GM12865 (cell line): ENCODE results near the gene LIPT1.
A peak's percentile ranks its signal among the peaks of the same experiment; 100 is the strongest.

Experiments used
- DNase-seq: peaks from one replicate; pipeline ENCODE4 v3.0.0; 2010; ENCODE audit warnings: low read depth
- H3K4me3 ChIP-seq: 2 replicates; pipeline ENCODE4 v1.5.1; 2011; ENCODE audit warnings: mild to moderate bottlenecking, low read depth, low read length, control low read depth
- CTCF ChIP-seq: IDR thresholded peaks from 2 replicates; pipeline ENCODE4 v1.5.1; 2011; ENCODE audit warnings: low read length, control low read depth, low read depth, inconsistent platforms; ENCODE audit not compliant: insufficient read depth; ENCODE audit errors: missing control alignments

Gene LIPT1

GRCh38 chr2:99153921-99154604 lies 704 bp upstream of the LIPT1 start:
- TF ChIP-seq CTCF: no peak
- DNase-seq: no peak
- H3K4me3 ChIP-seq: peak overlapping the region; percentile 76

- H3K4me3 ChIP-seq: no peak overlapping the region
- TF ChIP-seq CTCF: no peak
- no peak for DNase-seq
Observed at GRCh38 chr2:99156891-99157290, 2.1 kb downstream of the LIPT1 start.

- DNase-seq: no peak
- TF ChIP-seq CTCF: no peak
- H3K4me3 ChIP-seq: no peak overlapping the region
Observed at GRCh38 chr2:99158599-99158998, 3.8 kb downstream of the LIPT1 start.

- TF ChIP-seq CTCF: no peak
- no peak for DNase-seq
- no peak overlapping the region for H3K4me3 ChIP-seq
Observed at GRCh38 chr2:99159594-99159993, 4.8 kb downstream of the LIPT1 start.

- TF ChIP-seq CTCF: no peak
- DNase-seq: no peak
Observed at GRCh38 chr2:99166218-99166617, 11.5 kb downstream of the LIPT1 start.

GRCh38 chr2:99169534-99169933 lies 14.8 kb downstream of the LIPT1 start:
- peak; percentile 5 for DNase-seq
- no peak for TF ChIP-seq CTCF
- no peak overlapping the region for H3K4me3 ChIP-seq

More at GRCh38 chr2:99166218-99166617, 11.5 kb downstream of the LIPT1 start:
- H3K4me3 ChIP-seq: no peak overlapping the region
